CD4-positive, alpha-beta T cell treated with Interleukin-4 for 1 hour (primary cell): ENCODE results near the gene C9orf57.
"Not testable (repeated sequence)": the region's sequence is repeated elsewhere in the genome, so short reads cannot be mapped to it uniquely, and the experiment has no call there.

Source experiments
- DNase-seq, 2 donors: peaks; one replicate each; pipeline ENCODE4 v3.0.0-alpha.2; 2020 to 2022

C9orf57 gene

DNA sequence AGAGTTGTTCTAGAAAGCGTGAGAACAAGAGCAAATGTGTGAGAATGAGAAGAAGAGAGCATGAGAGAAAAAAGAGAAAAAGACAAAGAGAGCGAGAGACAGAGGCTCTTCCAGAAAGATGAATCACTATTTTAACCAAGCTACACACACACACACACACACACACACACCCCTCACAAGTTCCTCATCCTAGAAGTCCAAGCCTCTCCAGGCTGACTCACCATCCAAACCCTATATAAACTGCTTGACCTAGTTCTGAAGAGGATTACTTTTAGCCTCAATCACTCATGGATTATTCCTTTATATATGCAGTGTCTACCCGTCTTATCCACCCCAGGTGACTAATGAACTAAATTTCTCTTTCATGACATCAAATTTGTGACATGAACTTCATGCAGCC, 37.6 kb downstream of the C9orf57 start:
- peak in 1 of 2 donors; percentile 23 for DNase-seq

DNA sequence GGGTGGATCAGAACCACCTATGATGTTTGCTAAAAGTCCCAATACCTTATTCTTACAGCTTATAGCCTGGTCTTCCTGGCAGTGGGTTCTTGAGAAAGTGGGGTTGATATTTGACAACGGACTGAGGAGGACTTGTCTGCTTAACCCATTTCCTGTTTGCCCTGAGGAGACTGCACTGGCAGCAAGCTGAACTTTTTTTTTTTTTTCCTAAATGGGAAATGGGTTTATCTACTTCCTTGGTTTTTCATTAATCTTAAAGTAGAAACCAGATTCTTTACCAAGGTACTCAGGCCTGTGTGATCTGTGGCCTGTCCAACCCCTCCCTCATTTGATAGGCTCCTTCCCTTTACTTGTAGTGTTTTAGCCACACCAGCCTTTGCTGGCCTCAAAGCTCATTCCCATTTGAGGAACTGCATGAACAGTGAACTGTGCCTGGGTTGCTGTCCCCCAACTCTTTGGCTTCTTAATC, 47.1 kb downstream of the C9orf57 start:
- no peak for DNase-seq

DNA sequence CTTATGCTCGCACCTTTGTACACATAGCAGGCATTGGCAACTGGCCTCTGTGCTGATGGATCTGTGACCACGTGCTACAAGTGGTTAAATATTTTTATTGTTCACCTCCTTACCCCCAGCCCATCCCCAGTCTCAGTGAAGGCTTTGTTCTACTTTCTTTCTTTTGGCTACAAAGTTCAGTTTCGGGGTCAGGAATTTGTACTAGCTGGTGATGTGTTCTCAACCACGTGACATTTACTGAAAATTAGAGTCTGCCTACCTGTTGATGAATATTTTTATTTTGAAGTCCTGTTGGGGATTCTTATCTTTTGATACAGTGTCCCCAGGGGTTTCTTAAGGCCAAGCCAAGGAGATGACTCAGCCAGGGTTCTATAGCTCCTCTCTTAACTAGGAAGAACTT, 47.8 kb downstream of the C9orf57 start:
- DNase-seq: no peak

DNA sequence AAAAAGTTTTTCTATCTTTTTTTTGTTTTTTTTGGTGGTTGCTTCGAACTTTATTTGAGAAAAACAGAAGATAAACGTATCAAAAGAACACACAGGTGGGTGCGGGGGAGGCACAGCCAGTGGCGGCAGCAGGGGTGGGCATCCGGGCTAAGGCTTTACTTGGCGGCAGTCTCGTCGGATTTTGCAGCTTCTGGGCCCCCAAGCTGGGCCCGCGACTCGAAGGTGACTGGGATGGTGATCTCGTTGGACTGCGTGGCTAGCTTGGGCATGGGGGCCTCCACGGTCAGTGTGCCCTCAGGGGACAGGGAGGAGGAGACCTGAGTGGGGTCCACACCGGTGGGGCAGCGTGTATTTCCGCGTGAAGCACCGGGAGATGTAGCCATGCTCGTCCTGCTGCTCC, 52.7 kb downstream of the C9orf57 start:
- DNase-seq: not testable (repeated sequence)

DNA sequence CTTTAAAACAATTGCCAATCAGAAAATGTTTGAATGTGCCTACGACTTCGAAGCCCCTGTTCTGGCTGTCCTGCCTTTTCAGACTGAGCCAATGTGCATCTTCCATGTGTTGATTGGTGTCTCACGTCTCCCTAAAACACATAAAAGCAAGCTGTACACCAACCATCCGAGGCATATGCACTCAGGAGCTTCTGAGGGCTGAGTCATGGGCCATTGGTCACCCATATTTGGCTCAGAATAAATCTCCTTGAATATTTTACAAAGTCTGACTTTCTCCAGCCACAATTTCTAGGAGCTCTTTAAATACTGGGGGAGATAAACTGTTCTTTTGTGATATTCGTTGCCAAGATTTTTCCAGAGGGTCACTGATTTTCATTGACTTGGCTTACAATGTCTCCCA, 53.9 kb downstream of the C9orf57 start:
- no peak for DNase-seq

DNA sequence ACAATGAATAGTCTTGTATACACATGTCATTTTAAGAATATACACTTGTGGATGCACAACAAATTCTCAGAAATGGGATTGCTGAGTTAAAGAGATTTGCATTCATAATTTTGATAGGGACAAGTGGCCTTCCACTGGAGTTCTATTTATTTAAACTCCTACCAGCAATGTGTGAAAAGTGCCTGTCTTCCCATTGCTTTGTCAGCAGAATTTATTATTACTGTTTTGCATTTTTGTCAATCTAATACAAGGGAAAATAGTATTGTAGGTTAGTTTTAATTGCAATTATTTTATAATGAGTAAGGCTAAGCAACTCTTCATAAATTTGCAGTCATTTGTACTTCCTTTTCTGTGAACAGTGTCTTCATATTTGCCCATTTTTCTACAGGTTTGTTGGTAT, 55.0 kb downstream of the C9orf57 start:
- no peak for DNase-seq
